ENCODE results near the gene NIBAN1.
A peak's percentile ranks its signal among the peaks of the same experiment; 100 is the strongest.
"Not testable (repeated sequence)": the region's sequence is repeated elsewhere in the genome, so short reads cannot be mapped to it uniquely, and the experiment has no call there.

The NIBAN1 gene, protein sequence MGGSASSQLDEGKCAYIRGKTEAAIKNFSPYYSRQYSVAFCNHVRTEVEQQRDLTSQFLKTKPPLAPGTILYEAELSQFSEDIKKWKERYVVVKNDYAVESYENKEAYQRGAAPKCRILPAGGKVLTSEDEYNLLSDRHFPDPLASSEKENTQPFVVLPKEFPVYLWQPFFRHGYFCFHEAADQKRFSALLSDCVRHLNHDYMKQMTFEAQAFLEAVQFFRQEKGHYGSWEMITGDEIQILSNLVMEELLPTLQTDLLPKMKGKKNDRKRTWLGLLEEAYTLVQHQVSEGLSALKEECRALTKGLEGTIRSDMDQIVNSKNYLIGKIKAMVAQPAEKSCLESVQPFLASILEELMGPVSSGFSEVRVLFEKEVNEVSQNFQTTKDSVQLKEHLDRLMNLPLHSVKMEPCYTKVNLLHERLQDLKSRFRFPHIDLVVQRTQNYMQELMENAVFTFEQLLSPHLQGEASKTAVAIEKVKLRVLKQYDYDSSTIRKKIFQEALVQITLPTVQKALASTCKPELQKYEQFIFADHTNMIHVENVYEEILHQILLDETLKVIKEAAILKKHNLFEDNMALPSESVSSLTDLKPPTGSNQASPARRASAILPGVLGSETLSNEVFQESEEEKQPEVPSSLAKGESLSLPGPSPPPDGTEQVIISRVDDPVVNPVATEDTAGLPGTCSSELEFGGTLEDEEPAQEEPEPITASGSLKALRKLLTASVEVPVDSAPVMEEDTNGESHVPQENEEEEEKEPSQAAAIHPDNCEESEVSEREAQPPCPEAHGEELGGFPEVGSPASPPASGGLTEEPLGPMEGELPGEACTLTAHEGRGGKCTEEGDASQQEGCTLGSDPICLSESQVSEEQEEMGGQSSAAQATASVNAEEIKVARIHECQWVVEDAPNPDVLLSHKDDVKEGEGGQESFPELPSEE

DNA sequence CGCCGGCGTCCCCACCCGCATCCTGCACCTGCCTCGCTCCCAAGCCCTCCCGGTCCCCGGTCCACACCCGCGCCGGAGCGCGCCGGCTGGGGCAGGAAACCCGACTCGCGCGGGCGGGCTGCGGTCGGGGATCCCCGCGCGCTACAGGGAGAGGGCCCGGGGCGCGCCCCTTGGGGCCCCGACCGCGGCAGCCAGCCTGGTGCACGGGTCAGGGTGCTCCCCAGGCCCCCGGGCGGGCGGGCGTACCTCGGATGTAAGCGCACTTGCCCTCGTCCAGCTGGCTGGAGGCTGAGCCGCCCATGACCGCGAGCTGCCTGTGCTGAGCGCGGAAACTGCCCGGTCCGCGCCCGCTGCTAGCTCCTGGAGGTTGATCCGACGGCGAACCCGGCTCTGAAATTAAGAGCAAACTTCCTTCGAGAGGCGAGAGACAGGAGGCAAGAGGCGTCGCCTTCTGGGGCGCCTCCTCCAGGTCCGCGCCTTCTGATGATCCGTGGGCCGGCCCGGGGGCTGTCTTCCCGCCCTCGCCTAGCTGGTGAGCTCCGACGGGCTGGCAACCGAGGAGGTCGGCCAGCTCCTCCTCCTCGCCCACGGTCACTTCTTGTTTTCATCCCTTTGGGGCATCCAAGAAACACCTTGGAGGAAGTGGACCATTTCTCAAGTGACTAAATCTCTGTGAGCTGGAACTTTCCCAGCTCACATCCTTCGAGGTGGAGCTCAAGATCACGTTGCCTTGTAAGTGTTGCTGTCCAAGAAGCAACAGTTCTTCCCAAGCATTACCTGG, at the start of gene NIBAN1:
TSS of gene NIBAN1 (minus strand) at position 453 of the 781 bp plus-strand sequence. CDS start at position 301, 152 bp downstream.
- DNase-seq, result peak; percentile 57

- DNase-seq, result no peak
These were observed 43.7 kb upstream of the NIBAN1 start for GRCh38 chr1:185017966-185018365.

DNA sequence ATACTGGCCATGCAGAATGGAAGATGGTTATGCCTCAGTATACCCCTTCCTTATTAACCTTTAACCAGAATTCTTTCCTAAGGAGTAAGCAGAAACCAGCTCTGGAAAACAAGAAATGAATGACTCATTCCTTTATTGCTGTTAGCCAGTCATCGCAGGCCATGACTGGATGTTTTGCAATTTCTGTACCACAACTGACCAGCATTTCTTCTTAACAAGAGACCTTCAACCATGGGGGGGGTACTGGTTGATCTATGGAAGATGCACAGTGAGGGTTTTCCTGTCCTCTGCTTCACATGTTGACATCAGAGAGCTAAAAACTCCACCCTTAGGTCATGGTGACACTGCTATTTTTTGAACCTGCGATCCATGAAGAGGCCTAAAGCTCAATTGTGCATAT, 43.0 kb upstream of the NIBAN1 start:
- DNase-seq, result no peak

DNA sequence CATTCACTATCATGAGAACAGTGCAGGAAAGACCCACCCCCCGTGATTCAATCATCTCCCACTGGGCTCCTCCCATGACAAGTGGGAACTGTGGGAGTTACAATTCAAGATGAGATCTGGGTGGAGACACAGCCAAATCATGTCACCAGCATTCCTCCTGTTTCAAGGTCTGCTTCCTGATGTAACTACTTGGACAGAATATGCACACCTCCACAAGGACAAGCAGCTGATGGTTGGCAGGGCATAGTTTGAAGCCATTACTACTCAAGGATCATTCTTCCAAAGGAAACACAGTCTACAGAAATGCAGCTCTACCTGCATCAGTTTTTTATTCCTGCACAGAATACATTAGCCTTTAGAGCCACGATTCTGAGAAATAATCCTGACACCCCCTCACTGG, 42.6 kb upstream of the NIBAN1 start:
- DNase-seq, result no peak

DNA sequence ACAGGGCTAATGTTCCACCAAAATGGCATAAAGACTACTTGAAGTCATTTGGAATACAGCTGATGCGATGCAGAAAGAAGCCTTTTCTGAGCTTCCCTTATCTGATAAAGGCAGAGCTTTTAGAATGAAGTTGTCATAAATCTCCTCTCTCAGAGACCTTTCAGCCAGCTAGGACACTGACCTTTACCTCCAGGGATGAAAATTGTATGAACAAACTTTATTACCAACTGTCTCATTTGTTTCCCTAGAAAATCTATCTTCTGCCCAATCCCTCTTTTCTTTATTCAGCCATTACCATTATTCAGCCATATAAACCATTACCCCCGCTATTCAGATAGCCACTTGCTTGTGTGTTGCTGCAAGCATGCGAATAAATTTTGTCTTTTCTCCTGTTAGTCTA, 41.3 kb upstream of the NIBAN1 start:
- no peak for DNase-seq

DNA sequence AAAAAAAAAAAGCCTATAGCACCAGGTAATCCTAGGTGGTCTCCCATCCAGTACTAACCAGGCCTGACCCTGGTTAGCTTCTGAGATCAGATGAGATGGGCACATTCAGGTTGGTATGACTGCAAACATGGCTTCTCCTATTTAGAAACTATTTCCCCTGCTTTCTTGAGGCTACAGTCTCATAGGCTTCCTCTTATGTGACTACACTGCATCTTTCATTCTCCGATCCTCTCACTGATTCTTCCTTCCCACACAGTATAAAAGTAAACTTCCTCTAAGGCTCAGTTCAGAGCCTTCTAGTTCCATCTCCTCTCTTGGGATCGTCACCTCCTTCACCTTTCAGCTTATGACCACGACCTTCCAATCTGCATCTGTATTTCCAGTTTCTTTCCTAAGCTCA, 40.6 kb upstream of the NIBAN1 start:
- DNase-seq, result no peak

DNA sequence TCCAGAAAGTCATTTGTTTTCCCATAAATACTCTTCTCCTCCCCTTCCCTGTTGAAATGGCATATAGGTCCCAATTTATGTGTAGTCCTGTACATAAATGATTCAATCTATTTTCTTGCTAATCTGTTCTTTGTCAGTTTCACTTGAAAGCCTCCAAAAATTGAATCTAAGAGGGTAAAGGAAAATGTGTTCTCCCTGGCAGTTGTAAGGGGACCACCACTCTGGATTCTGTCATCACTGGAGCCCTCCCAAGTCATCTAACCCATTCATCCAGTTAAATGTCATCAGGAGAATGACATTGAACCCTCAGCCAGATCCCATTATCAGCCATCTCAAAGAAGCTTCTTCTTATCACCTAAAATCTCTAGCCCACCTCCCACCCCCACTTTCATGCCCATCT, 36.1 kb upstream of the NIBAN1 start:
- DNase-seq, result no peak

DNA sequence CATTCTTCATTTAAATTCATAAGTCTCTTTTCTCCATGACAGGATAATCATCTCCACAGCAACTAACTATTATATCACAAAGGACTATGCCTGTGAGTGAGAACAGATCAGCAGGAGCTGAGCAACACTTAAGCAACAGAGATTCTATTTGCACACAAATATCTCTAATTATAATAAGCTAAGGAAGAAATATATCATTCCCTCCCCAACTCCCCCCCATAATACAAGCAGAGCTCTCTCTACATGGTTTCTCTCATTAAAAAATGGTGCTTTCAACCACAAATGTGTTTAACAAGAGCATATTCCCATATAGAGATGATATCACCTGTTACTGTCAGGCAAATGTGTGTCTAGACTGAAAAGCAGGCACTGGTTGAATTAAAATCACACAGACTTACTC, 34.5 kb upstream of the NIBAN1 start:
- peak; percentile 70 for DNase-seq

- not testable (repeated sequence) for DNase-seq
These were observed 27.1 kb upstream of the NIBAN1 start for GRCh38 chr1:185001312-185001880.

DNA sequence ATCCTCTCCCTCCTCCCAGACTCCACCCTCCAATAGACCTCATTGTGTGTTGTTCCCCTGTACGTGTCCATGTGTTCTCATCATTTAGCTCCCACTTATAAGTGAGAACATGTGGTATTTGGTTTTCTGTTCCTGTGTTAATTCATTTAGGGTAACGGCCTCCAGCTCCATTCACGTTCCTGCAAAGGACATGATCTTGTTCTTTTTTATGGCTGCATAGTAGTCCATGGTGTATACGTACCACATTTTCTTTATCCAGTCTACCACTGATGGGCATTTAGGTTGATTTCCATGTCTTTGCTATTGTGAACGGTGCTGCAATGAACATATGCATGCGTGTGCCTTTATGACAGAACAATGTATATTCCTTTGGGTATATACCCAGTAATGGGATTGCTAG, 25.7 kb upstream of the NIBAN1 start:
- DNase-seq, result not testable (repeated sequence)

DNA sequence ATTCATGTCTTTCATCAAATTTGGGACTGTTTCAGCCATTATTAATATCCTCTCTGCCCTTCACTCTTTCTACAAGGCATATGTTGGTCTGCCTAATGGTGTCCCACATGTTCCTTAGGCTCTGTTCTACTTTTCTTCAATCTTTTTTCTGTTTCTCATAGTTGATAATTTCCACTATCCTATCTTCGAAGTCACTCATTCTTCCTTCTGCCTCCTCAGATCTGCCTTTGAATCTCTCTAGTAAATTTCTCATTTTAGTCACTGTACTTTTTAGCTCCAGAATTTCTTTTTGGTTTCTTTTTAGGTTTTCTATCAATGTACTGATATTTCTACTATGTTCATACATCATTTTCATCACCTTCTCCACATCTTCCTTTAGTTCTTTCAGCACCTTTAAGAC, 20.0 kb upstream of the NIBAN1 start:
- DNase-seq, result no peak

DNA sequence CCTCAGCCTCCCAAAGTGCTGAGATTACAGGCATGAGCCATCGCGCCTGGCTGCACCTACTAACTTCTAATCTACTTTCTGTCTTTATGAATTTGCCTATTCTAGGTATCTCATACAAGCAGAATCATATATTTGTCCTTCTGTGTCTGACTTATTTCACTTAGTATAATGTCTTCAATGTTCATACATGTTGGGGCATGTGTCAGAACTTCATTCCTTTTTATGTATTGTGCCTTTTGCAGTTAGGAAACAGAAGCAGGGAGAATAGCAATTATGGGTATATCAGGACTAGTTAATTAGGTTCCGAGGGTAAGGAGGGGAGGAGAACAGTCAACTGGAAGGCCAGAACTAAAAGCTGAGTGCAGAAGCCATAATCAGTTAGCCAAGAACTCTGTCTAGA, 18.0 kb upstream of the NIBAN1 start:
- DNase-seq, result no peak

- no peak for DNase-seq
These were observed 15.9 kb upstream of the NIBAN1 start for GRCh38 chr1:184990204-184990603.

- no peak for DNase-seq
These were observed 14.2 kb upstream of the NIBAN1 start for GRCh38 chr1:184988506-184988905.

GRCh38 chr1:184987696-184988095, 13.4 kb upstream of the NIBAN1 start:
- no peak for DNase-seq

- DNase-seq, result peak; percentile 22
These were observed 11.9 kb upstream of the NIBAN1 start for GRCh38 chr1:184986250-184986649.

DNA sequence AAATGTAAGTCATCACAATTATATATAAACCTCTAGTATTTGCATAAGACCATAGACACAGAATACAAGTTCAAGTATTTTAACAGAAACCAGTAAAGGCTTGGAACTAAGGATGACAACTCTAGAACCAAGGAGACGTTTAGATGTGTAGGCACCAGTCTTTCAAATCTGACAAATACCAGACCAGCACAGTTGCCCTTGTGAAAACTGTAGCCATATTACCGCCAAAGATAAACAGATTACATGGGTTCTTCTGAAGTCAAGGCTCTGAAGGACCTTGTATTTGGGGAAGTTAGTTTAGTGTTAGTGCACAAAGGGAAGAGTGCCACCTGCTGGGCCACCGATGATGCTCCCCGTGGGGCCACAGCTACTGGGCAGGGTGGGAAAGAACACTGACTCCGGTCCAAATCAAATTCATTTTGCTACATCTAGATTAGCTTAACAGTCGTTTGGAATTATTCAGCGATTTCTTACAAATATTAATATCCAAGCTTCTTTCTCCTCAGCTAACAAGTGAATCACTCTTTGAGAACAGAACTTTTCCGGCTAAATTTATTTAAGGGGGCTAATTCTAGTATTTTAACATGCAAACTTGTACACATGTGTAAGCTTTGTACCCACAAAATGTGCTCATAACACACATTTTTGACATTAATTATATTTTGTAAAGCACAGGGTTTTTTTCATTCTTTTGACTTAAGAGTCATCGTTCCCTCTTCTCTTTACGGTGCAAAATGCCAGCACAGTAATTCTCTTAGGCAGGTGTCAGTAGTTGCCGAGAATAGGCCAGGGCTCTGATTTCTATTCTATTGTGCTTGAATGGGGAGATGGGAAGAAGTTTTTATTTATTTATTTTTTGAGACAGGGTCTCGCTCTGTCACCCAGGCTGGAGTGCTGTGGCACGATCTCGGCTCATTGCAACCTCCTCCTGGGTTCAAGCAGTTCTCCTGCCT, 8.0 kb upstream of the NIBAN1 start:
- DNase-seq, result peak; percentile 73

DNA sequence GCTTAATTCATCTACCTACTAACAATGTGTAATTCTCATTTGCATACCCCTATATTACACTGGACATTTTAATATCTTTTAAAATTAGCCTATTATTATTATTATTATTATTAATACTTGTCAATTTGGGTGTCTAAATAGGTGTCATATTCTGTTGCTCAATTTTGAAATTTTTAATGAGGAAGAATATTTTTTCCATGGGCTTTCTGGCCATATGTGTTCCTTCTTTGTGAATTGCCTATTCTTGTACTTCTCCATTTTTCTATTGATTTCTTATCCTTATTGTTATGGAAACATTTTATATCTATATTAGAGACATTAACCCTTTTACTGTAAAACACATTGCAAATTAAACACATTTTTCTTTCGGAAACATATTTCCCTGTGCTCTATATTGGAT, 6.4 kb upstream of the NIBAN1 start:
- DNase-seq, result no peak

GRCh38 chr1:184975208-184975870, 1.0 kb upstream of the NIBAN1 start:
- no peak for DNase-seq

GRCh38 chr1:184974837-184975115, 468 bp upstream of the NIBAN1 start:
- no peak for DNase-seq
